Measurements from ENCODE around the gene ATP5MC3.

GRCh38 chr2:175154661-175155082, 26.8 kb downstream of the ATP5MC3 start:
- TF ChIP-seq CTCF (IDR thresholded peaks at IDR 0.05; ENCODE audit: extremely low read depth in 1 of 2, insufficient read depth in 1 of 2, low read depth in 1 of 2, low read length in 2 of 2) (no peak), EZH2 (IDR thresholded peaks at IDR 0.05; ENCODE audit: borderline replicate concordance, low read depth, low read length, severe bottlenecking) (no peak), POLR2A (IDR thresholded peaks at IDR 0.05; ENCODE audit: low read depth, low read length) (no peak), MYC (IDR thresholded peaks at IDR 0.05; ENCODE audit: low read depth, low read length) (no peak), POLR2AphosphoS5 (IDR thresholded peaks at IDR 0.05; ENCODE audit: insufficient read depth, low read depth, low read length) (no peak), MAX (IDR thresholded peaks at IDR 0.05; ENCODE audit: insufficient read depth, insufficient read length) (no peak)

Data from endothelial cell of umbilical vein (primary cell).